Measurements from ENCODE around the gene PDXK.

PDXK gene

GRCh38 chr21:43801006-43801783 lies 82.3 kb downstream of the PDXK start:
- Histone ChIP-seq H3K4me3 (no peak overlapping the region), H3K27ac (no peak overlapping the region)
- TF ChIP-seq, protein P1, sequence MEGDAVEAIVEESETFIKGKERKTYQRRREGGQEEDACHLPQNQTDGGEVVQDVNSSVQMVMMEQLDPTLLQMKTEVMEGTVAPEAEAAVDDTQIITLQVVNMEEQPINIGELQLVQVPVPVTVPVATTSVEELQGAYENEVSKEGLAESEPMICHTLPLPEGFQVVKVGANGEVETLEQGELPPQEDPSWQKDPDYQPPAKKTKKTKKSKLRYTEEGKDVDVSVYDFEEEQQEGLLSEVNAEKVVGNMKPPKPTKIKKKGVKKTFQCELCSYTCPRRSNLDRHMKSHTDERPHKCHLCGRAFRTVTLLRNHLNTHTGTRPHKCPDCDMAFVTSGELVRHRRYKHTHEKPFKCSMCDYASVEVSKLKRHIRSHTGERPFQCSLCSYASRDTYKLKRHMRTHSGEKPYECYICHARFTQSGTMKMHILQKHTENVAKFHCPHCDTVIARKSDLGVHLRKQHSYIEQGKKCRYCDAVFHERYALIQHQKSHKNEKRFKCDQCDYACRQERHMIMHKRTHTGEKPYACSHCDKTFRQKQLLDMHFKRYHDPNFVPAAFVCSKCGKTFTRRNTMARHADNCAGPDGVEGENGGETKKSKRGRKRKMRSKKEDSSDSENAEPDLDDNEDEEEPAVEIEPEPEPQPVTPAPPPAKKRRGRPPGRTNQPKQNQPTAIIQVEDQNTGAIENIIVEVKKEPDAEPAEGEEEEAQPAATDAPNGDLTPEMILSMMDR (IDR thresholded peaks at IDR 0.05), result no peak
- no peak for DNase-seq (ENCODE audit: low spot score)

DNA sequence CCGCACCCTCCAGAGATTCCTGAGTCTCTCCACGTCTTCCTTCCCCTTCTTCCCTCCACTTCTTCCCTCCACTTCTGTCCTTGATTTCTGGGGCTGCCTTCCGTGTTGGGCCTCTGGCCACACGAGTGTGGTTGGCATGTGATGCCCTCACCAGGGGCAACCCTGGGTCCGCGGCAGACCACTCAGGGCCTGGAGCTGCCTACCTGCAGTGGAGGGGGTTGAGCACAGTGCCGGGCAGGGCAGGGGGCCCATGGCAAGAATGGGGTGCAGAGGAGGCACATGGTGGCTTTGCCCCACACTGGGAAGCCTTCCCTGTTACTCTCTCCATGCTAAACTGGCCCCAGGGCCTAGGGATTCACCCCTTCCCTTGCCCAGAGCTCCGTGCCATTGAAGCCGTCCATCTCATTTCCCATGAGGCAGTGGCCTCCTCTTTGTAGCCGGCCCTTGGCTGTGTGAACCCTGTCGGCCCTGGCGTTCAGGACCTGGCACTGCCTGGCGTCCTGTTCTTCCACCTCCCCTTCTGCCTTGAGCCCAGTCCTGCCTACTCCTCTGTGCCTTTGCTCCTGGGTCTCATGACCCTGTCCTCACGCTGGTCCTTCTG lies 83.9 kb downstream of the PDXK start:
- DNase-seq (ENCODE audit: low spot score), result no peak
- Histone ChIP-seq H3K27ac (no peak overlapping the region), H3K4me3 (no peak overlapping the region)
- TF ChIP-seq, protein P1 (IDR thresholded peaks at IDR 0.05), result no peak

GRCh38 chr21:43803558-43804300 lies 84.8 kb downstream of the PDXK start:
- no peak for DNase-seq (ENCODE audit: low spot score)

GRCh38 chr21:43805275-43805800 lies 86.4 kb downstream of the PDXK start:
- DNase-seq (ENCODE audit: low spot score), result no peak
- no peak overlapping the region for H3K27ac ChIP-seq
- TF ChIP-seq, protein P1 (IDR thresholded peaks at IDR 0.05), result no peak
- H3K4me3 ChIP-seq, result no peak overlapping the region

More at GRCh38 chr21:43803558-43804300, 84.8 kb downstream of the PDXK start:
- TF ChIP-seq, protein P1 (IDR thresholded peaks at IDR 0.05), result no peak
- Histone ChIP-seq H3K4me3 (no peak overlapping the region), H3K27ac (no peak overlapping the region)

DNA sequence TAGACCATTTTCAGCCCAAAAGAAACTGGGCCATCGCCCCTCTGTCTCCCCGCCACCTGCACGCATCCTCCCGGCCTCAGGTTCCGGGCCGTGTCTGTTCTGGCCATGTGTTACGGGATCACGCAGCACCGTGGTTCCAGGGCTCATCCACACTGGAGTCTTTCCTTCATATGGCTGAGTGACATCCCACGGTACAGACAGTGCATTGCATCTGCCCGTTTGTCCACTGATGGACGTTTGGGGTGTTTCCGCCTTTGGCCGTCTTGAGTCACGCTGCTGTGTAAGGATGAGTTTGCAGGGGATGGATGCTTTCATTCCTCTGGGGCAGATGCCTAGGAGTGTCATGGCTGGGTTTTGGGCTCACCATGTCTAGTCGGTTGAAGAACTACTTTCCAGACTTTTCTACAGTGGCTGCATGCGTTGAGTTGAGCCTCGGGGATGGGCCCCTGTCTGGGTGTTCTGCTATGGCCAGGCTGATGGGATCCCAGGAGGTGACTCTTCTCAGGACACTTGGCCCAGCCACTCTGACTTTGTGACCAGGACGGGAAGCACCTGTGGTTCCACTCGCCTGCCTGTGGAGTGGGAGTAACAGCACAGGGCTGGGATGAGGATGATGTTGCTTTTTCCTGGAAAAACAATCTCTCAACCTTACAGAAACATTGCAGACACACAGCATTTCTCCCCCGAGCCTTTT lies 87.2 kb downstream of the PDXK start:
- Histone ChIP-seq H3K27ac (no peak overlapping the region), H3K4me3 (no peak overlapping the region)
- no peak for DNase-seq (ENCODE audit: low spot score)
- TF ChIP-seq, protein P1 (IDR thresholded peaks at IDR 0.05), result no peak

GRCh38 chr21:43808367-43808766 lies 89.4 kb downstream of the PDXK start:
- no peak for DNase-seq (ENCODE audit: low spot score)
- H3K4me3 ChIP-seq, result no peak overlapping the region
- TF ChIP-seq, protein P1 (IDR thresholded peaks at IDR 0.05), result no peak
- H3K27ac ChIP-seq, result no peak overlapping the region
